SK-N-SH (cell line): ENCODE data around the gene RBM33. TPM values are rescaled to one million over a fixed set of nuclear protein-coding genes. Genes with fewer than 3 reads are reported as not detected.

Experiments
- CTCF ChIA-PET: fragments of 300-600, 350-600 bp; formaldehyde crosslinking; extraction: SDS; loops from one replicate; lab custom pipeline; 2021; lab: Yijun Ruan, JAX
- POLR2A ChIA-PET: fragments of 350-600 bp; sonication (Branson Sonifier 250); formaldehyde crosslinking; extraction: SDS; loops from one replicate; lab custom pipeline; 2020; ENCODE audit warnings: antibody characterized with exemption, inconsistent platforms; lab: Yijun Ruan, JAX
- DNase-seq: peaks from one replicate; pipeline ENCODE4 v3.0.0; 2012
- H2AFZ ChIP-seq: fragments of 200-600 bp; sonication (generic); 2 replicates; pipeline ENCODE4 v1.8.1; 2016; ENCODE audit warnings: antibody characterized with exemption, mild to moderate bottlenecking, low read depth
- H3F3A ChIP-seq: fragments of 200-600 bp; sonication (generic); replicated peaks from 2 replicates; pipeline ENCODE3; 2016; ENCODE audit warnings: antibody characterized with exemption, mild to moderate bottlenecking; ENCODE audit not compliant: insufficient read depth
- H3K27ac ChIP-seq, 2 experiments: fragments of 200-500 bp in 1 of 2; fragments of 200-600 bp in 1 of 2; sonication (Bioruptor generic) in 1 of 2; sonication (generic), shearing (Covaris generic) in 1 of 2; 2 replicates each; pipeline versions ENCODE4 v1.5.1 to v1.6.1; 2014 to 2016; ENCODE audit warnings: low read depth in 2 of 2, inconsistent platforms in 1 of 2, low read length in 1 of 2, mild to moderate bottlenecking in 1 of 2, mixed read lengths in 1 of 2
- H3K27me3 ChIP-seq: fragments of 200-600 bp; sonication (generic), shearing (Covaris generic); 2 replicates; pipeline ENCODE4 v1.6.1; 2016; ENCODE audit warnings: mixed run types; ENCODE audit not compliant: insufficient read depth
- H3K36me3 ChIP-seq, 2 experiments: fragments of 200-500 bp in 1 of 2; fragments of 200-600 bp in 1 of 2; sonication (Bioruptor generic) in 1 of 2; sonication (generic) in 1 of 2; replicated peaks in 1 of 2; 2 replicates each; pipeline versions ENCODE3 to v1.5.1; 2014 to 2016; ENCODE audit warnings: low read length in 1 of 2, mild to moderate bottlenecking in 1 of 2; ENCODE audit not compliant: insufficient read depth in 2 of 2, control insufficient read depth in 1 of 2
- H3K4me1 ChIP-seq, 2 experiments: fragments of 200-500 bp in 1 of 2; fragments of 200-600 bp in 1 of 2; sonication (Bioruptor generic) in 1 of 2; sonication (generic), shearing (Covaris generic) in 1 of 2; 2 replicates each; pipeline versions ENCODE4 v1.5.1 to v1.6.1; 2014 to 2016; ENCODE audit warnings: low read depth in 1 of 2, low read length in 1 of 2, mixed run types in 1 of 2; ENCODE audit not compliant: insufficient read depth in 2 of 2, control insufficient read depth in 1 of 2
- H3K4me2 ChIP-seq: fragments of 200-600 bp; sonication (generic), shearing (Covaris generic); 2 replicates; pipeline ENCODE4 v1.6.1; 2017; ENCODE audit warnings: mixed run types
- H3K4me3 ChIP-seq, 2 experiments: fragments of 200-500 bp in 1 of 2; fragments of 200-600 bp in 1 of 2; sonication (Bioruptor generic) in 1 of 2; sonication (generic), shearing (Covaris generic) in 1 of 2; 2 replicates each; pipeline versions ENCODE4 v1.5.1 to v1.8.1; 2014 to 2016; ENCODE audit warnings: low read depth in 2 of 2, inconsistent platforms in 1 of 2, low read length in 1 of 2, mild to moderate bottlenecking in 1 of 2, mixed read lengths in 1 of 2, moderate library complexity in 1 of 2
- H3K79me2 ChIP-seq: fragments of 200-600 bp; sonication (generic); 2 replicates; pipeline ENCODE4 v1.8.1; 2017; ENCODE audit warnings: mild to moderate bottlenecking; ENCODE audit not compliant: insufficient read depth
- H3K9ac ChIP-seq: fragments of 200-600 bp; sonication (generic); 2 replicates; pipeline ENCODE4 v1.6.1; 2017; ENCODE audit warnings: mixed run types
- H3K9me2 ChIP-seq: fragments of 200-600 bp; sonication (generic); 2 replicates; pipeline ENCODE4 v1.6.1; 2017; ENCODE audit warnings: mixed run types
- H3K9me3 ChIP-seq: fragments of 200-600 bp; sonication (generic); 2 replicates; pipeline ENCODE4 v1.6.1; 2017; ENCODE audit warnings: mixed run types, mild to moderate bottlenecking, moderate library complexity
- H4K20me1 ChIP-seq: fragments of 200-600 bp; sonication (generic); 2 replicates; pipeline ENCODE4 v1.6.1; 2017; ENCODE audit warnings: mild to moderate bottlenecking, mixed run types; ENCODE audit not compliant: insufficient read depth
- CTCF ChIP-seq: fragments of 200-600 bp; sonication (generic); IDR thresholded peaks from 2 replicates; pipeline ENCODE4 v1.6.1; 2017; ENCODE audit warnings: antibody characterized with exemption, mild to moderate bottlenecking, moderate library complexity
- ELF1 ChIP-seq: IDR thresholded peaks from 2 replicates; pipeline ENCODE4 v1.4.0; 2012
- EP300 ChIP-seq, 2 experiments: IDR thresholded peaks; 2 replicates each; pipeline versions ENCODE4 v1.4.0 to v1.6.1; 2012; ENCODE audit warnings: borderline replicate concordance in 1 of 2, low read depth in 1 of 2, low read length in 1 of 2
- IRF3 ChIP-seq: fragments of 150-350 bp; IDR thresholded peaks from 2 replicates; pipeline ENCODE4 v1.6.1; 2016; ENCODE audit warnings: mild to moderate bottlenecking, low read depth, low read length
- JUND ChIP-seq: IDR thresholded peaks from 2 replicates; pipeline ENCODE4 v1.4.0; 2012
- MAX ChIP-seq: IDR thresholded peaks from 2 replicates; pipeline ENCODE4 v1.4.0; 2012; ENCODE audit warnings: low read depth
- MEF2A ChIP-seq: IDR thresholded peaks from 2 replicates; pipeline ENCODE4 v1.4.0; 2012; ENCODE audit warnings: low read depth, borderline replicate concordance
- NFIC ChIP-seq: IDR thresholded peaks from 2 replicates; pipeline ENCODE4 v1.4.0; 2012; ENCODE audit warnings: borderline replicate concordance
- REST ChIP-seq: IDR thresholded peaks from 2 replicates; pipeline ENCODE4 v1.6.1; 2012; ENCODE audit warnings: mild to moderate bottlenecking, low read depth, low read length, moderate library complexity
- RFX5 ChIP-seq: IDR thresholded peaks from 2 replicates; pipeline ENCODE4 v1.6.1; 2012; ENCODE audit warnings: mild to moderate bottlenecking, improper control_type of control experiment, low read length
- SIN3A ChIP-seq: IDR thresholded peaks from 2 replicates; pipeline ENCODE4 v1.6.1; 2012; ENCODE audit warnings: low read depth, mild to moderate bottlenecking, low read length, moderate library complexity, borderline replicate concordance
- SMC3 ChIP-seq: IDR thresholded peaks from 2 replicates; pipeline ENCODE4 v1.6.1; 2012; ENCODE audit warnings: low read depth, low read length, improper control_type of control experiment
- TEAD4 ChIP-seq: IDR thresholded peaks from 2 replicates; pipeline ENCODE4 v1.4.0; 2012; ENCODE audit warnings: mild to moderate bottlenecking, borderline replicate concordance; ENCODE audit not compliant: insufficient read depth
- USF2 ChIP-seq: fragments of 150-350 bp; IDR thresholded peaks from 2 replicates; pipeline ENCODE4 v1.6.1; 2017; ENCODE audit warnings: antibody characterized with exemption, low read length, low read depth, borderline replicate concordance
- ZBTB33 ChIP-seq: IDR thresholded peaks from 2 replicates; pipeline ENCODE4 v1.4.0; 2012; ENCODE audit warnings: low read depth, borderline replicate concordance
- WGBS: methylation state at CpG from one replicate; pipeline ENCODE4 v1.1.6; 2017; ENCODE audit warnings: low lambda C conversion rate; 5-methylcytosine and 5-hydroxymethylcytosine counted together
- polyA plus RNA-seq, 3 experiments: library from polyadenylated mRNA; depleted of rRNA; stranded (reverse); fragments of >200 nt; gene quantifications; 2 replicates each; pipeline ENCODE4 v1.2.3, GENCODE V29; 2012

RBM33 gene
- polyA plus RNA-seq, 1 of the 3 experiments (the other 2 are of a cell fraction), result 13.8 TPM

GRCh38 chr7:155684543-155684942 lies 40.1 kb downstream of the RBM33 start:
- Histone ChIP-seq H3K9me3 (no peaks in the 10 kb centered on the region), H3K4me3 (no peak overlapping the region), H3K79me2 (peaks cover 96% of the 10 kb centered on the region), H2AFZ (no peak overlapping the region), H3F3A (no peaks in the 10 kb centered on the region), H3K4me2 (no peak overlapping the region), H3K4me1 (peaks cover 0 to 12% of the 10 kb centered on the region in 2 experiments; a peak in 2 of 4 replicates), H3K27ac (no peak overlapping the region), H3K36me3 (peaks cover 40 to 62% of the 10 kb centered on the region in 2 experiments), H3K9ac (no peak overlapping the region), H4K20me1 (peaks cover 14% of the 10 kb centered on the region), H3K27me3 (no peaks in the 10 kb centered on the region), H3K9me2 (no peaks in the 10 kb centered on the region)
- POLR2A ChIA-PET, result no interaction called here
- CTCF ChIA-PET, result interaction anchor here (0.7 to 2.4 kb wide), 2 partner anchors 86 to 88 kb away, joined by 3 to 7 read pairs; no protein-coding TSS in a partner anchor
- WGBS, result 92% methylated on average over 5 of the region's 5 CpGs
- no peak for DNase-seq
- TF ChIP-seq USF2 (no peak), RFX5 (no peak), SIN3A (no peak), SMC3 (no peak), ZBTB33 (no peak), ELF1 (no peak), REST (no peak), MEF2A (no peak), JUND (no peak), NFIC (no peak), TEAD4 (no peak), MAX (no peak), IRF3 (no peak), CTCF (no peak), EP300 (IDR thresholded peaks at IDR 0.05; ENCODE audit: borderline replicate concordance in 1 of 2, low read depth in 1 of 2, low read length in 1 of 2) (no peak)
- TF ChIP-seq, all 33 proteins: peak for 0
